Liver (tissue), 3 donors: ENCODE measurements around the gene E2F2.

Source experiments
- RAD21 ChIP-seq, 2 donors: IDR thresholded peaks; 2 replicates each; pipeline ENCODE4 v1.6.1; 2016; ENCODE audit warnings: antibody characterized with exemption in 2 of 2, mild to moderate bottlenecking in 2 of 2
- RXRA ChIP-seq, 2 donors: IDR thresholded peaks; 2 replicates each; pipeline ENCODE4 v1.6.1; 2017 to 2018; ENCODE audit warnings: antibody characterized with exemption in 2 of 2, mild to moderate bottlenecking in 1 of 2
- TAF1 ChIP-seq: conservative IDR thresholded peaks from 2 replicates; pipeline ENCODE4 v1.6.1; 2016; ENCODE audit warnings: antibody characterized with exemption, mild to moderate bottlenecking
- TF ChIP-seq, protein P1 (sequence below): fragments of 150-350 bp; IDR thresholded peaks from 2 replicates; pipeline ENCODE4 v1.5.1; 2017; ENCODE audit warnings: improper control_type of control experiment, low read depth, low read length; ENCODE audit not compliant: missing input control
- TF ChIP-seq, protein P2 (sequence below): IDR thresholded peaks from 2 replicates; pipeline ENCODE4 v1.6.1; 2016; ENCODE audit warnings: antibody characterized with exemption
- TF ChIP-seq, protein P3 (sequence below): IDR thresholded peaks from 2 replicates; pipeline ENCODE4 v1.6.1; 2016; ENCODE audit warnings: antibody characterized with exemption, mild to moderate bottlenecking
- donor health status: healthy.
- donor health status: healthy.

DNA sequence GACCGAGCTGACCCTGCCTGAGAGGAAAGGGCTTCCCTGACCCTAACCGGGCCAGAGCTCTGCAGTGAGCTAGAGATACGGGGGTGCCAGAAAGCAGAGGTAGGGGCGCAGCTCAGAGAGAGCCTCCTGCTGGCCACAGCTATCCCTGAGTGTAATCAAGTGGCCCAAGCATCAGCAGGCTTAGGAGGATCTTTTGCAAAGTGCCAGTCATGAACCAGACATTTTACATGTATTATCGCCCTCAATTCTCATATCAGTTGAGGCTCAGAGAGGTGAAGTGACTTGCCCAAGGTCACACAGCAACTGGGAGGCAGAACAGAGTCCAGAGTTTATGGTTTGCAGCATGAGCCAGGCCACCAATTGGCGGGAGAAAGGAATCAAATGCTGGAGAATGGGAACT lies 35.3 kb upstream of the E2F2 start:
- TF ChIP-seq, protein P1, sequence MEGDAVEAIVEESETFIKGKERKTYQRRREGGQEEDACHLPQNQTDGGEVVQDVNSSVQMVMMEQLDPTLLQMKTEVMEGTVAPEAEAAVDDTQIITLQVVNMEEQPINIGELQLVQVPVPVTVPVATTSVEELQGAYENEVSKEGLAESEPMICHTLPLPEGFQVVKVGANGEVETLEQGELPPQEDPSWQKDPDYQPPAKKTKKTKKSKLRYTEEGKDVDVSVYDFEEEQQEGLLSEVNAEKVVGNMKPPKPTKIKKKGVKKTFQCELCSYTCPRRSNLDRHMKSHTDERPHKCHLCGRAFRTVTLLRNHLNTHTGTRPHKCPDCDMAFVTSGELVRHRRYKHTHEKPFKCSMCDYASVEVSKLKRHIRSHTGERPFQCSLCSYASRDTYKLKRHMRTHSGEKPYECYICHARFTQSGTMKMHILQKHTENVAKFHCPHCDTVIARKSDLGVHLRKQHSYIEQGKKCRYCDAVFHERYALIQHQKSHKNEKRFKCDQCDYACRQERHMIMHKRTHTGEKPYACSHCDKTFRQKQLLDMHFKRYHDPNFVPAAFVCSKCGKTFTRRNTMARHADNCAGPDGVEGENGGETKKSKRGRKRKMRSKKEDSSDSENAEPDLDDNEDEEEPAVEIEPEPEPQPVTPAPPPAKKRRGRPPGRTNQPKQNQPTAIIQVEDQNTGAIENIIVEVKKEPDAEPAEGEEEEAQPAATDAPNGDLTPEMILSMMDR, result no peak
- TF ChIP-seq TAF1 (no peak), RAD21 (IDR thresholded peaks at IDR 0.05) (no peak), RXRA (IDR thresholded peaks at IDR 0.05) (no peak)
- TF ChIP-seq, protein P2, sequence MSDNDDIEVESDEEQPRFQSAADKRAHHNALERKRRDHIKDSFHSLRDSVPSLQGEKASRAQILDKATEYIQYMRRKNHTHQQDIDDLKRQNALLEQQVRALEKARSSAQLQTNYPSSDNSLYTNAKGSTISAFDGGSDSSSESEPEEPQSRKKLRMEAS, result no peak
- TF ChIP-seq, protein P3, sequence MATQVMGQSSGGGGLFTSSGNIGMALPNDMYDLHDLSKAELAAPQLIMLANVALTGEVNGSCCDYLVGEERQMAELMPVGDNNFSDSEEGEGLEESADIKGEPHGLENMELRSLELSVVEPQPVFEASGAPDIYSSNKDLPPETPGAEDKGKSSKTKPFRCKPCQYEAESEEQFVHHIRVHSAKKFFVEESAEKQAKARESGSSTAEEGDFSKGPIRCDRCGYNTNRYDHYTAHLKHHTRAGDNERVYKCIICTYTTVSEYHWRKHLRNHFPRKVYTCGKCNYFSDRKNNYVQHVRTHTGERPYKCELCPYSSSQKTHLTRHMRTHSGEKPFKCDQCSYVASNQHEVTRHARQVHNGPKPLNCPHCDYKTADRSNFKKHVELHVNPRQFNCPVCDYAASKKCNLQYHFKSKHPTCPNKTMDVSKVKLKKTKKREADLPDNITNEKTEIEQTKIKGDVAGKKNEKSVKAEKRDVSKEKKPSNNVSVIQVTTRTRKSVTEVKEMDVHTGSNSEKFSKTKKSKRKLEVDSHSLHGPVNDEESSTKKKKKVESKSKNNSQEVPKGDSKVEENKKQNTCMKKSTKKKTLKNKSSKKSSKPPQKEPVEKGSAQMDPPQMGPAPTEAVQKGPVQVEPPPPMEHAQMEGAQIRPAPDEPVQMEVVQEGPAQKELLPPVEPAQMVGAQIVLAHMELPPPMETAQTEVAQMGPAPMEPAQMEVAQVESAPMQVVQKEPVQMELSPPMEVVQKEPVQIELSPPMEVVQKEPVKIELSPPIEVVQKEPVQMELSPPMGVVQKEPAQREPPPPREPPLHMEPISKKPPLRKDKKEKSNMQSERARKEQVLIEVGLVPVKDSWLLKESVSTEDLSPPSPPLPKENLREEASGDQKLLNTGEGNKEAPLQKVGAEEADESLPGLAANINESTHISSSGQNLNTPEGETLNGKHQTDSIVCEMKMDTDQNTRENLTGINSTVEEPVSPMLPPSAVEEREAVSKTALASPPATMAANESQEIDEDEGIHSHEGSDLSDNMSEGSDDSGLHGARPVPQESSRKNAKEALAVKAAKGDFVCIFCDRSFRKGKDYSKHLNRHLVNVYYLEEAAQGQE, result no peak
